Lung (tissue), 12 donors: Measurements from ENCODE around the gene MPV17L2. TPM values are rescaled to one million over a fixed set of nuclear protein-coding genes. Genes with fewer than 3 reads are reported as not detected.

ENCODE experiments used
- ATAC-seq: fragments of 200-7000 bp; cut with Tn5 transposase; one replicate; pipeline ENCODE4 v1.9.1; 2020; ENCODE audit warnings: moderate number of reproducible peaks; ENCODE audit not compliant: insufficient read depth, low FRiP score
- DNase-seq, 3 donors: peaks; one replicate each; pipeline ENCODE4 v3.0.0-alpha.2; 2013 to 2017
- H3K27ac ChIP-seq, 2 donors: one replicate each; pipeline ENCODE4 v1.5.1; 2013; ENCODE audit warnings: mild to moderate bottlenecking in 2 of 2, moderate library complexity in 2 of 2, control low read depth in 1 of 2, inconsistent platforms in 1 of 2, low read depth in 1 of 2, low read length in 1 of 2
- H3K27me3 ChIP-seq, 3 donors: one replicate each; pipeline ENCODE4 v1.5.1; 2013; ENCODE audit warnings: low read length in 2 of 3; ENCODE audit not compliant: control insufficient read depth in 3 of 3, insufficient read depth in 3 of 3
- H3K36me3 ChIP-seq, 4 donors: one replicate each; pipeline ENCODE4 v1.5.1; 2013; ENCODE audit warnings: low read length in 4 of 4, mild to moderate bottlenecking in 1 of 4, moderate library complexity in 1 of 4; ENCODE audit not compliant: control insufficient read depth in 4 of 4, insufficient read depth in 4 of 4
- H3K4me1 ChIP-seq, 5 donors: one replicate each; pipeline ENCODE4 v1.5.1; 2013; ENCODE audit warnings: low read length in 5 of 5, mild to moderate bottlenecking in 2 of 5, moderate library complexity in 1 of 5; ENCODE audit not compliant: control insufficient read depth in 5 of 5, insufficient read depth in 5 of 5
- H3K4me3 ChIP-seq: one replicate; pipeline ENCODE4 v1.5.1; 2013; ENCODE audit warnings: mild to moderate bottlenecking, control low read depth, moderate library complexity
- H3K9ac ChIP-seq, 2 donors: one replicate each; pipeline ENCODE4 v1.5.1; 2013; ENCODE audit warnings: low read length in 2 of 2, control low read depth in 1 of 2; ENCODE audit not compliant: insufficient read depth in 1 of 2
- H3K9me3 ChIP-seq, 4 donors: one replicate each; pipeline ENCODE4 v1.5.1; 2013; ENCODE audit warnings: low read length in 3 of 4, mild to moderate bottlenecking in 1 of 4, moderate library complexity in 1 of 4; ENCODE audit not compliant: control insufficient read depth in 4 of 4, insufficient read depth in 3 of 4
- CTCF ChIP-seq: IDR thresholded peaks from 2 replicates; pipeline ENCODE4 v1.5.1; 2012; ENCODE audit warnings: mild to moderate bottlenecking; ENCODE audit errors: control extremely low read depth, extremely low read depth
- WGBS, 2 donors: extraction: QIAGEN DNeasy Blood & Tissue Kit; methylation state at CpG; one replicate each; pipeline ENCODE4 v1.1.7; 2013; 5-methylcytosine and 5-hydroxymethylcytosine counted together
- polyA plus RNA-seq, 2 donors: library from polyadenylated mRNA; stranded (reverse); fragments of 200-250 nt; gene quantifications; one replicate each; pipeline ENCODE4 v1.2.1, GENCODE V29; 2013
- total RNA-seq, 2 donors: library from RNA; depleted of rRNA in 1 of 2; stranded (reverse); fragments of >200 nt in 1 of 2; gene quantifications; one replicate each; pipeline ENCODE4 v1.2.1, GENCODE V29; 2014 to 2021
- donor health status: control.
- donor health status: control.
- donor health status: Bipolar disorder and iron deficiency.
- donor health status: healthy.
- donor health status: DM: yes; HTN: yes; CAD: no.

MPV17L2 gene
- total and polyA plus RNA-seq, 4 donors: 3.2 to 28.0 (median 18.2) TPM

- DNase-seq (no peak), ATAC-seq (no peak)
- Histone ChIP-seq H3K9me3 (no peaks in the 10 kb centered on the region), H3K36me3 (peaks cover 8 to 36% (median 26%) of the 10 kb centered on the region in 4 donors), H3K27ac (no peak overlapping the region), H3K9ac (no peak overlapping the region), H3K4me3 (no peak overlapping the region), H3K4me1 (peaks cover 0 to 21% (median 11%) of the 10 kb centered on the region in 5 donors), H3K27me3 (no peaks in the 10 kb centered on the region)
- no peak for TF ChIP-seq CTCF
- WGBS, 2 donors: 70 to 76% methylated on average over 19 of the region's 19 CpGs
These were observed 31.4 kb upstream of the MPV17L2 start for GRCh38 chr19:18161636-18162002.

DNA sequence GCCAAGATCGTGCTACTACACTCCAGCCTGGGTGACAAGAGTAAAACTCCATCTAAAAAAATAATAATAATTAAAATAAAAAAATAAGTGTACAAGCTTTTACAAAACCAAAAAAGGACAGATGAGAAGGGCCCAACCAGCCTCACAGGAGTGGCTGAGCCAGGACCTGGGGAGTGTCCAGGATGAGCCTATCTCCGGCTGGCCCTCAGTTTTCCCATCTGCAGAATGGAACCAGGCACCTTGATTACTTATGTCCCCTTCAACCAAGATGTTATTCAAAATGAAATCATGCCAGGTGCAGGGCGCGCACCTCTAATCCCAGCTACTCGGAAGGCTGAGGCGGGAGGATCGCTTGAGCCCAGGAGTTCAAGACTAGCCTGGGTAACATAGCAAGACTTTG is 28.9 kb upstream of the MPV17L2 start:
- no peaks in the 10 kb centered on the region for H3K9me3 ChIP-seq
- no peak overlapping the region for H3K27ac ChIP-seq
- H3K4me3 ChIP-seq: no peak overlapping the region
- TF ChIP-seq CTCF: no peak
- no peak for DNase-seq
- ATAC-seq: no peak
- no peaks in the 10 kb centered on the region for H3K27me3 ChIP-seq
- WGBS, 2 donors: 97% methylated on average over 7 of the region's 7 CpGs
- no peak overlapping the region for H3K9ac ChIP-seq
- peaks cover 8 to 36% (median 32%) of the 10 kb centered on the region in 4 donors for H3K36me3 ChIP-seq
- peaks cover 0 to 9% (median 4%) of the 10 kb centered on the region in 5 donors for H3K4me1 ChIP-seq

GRCh38 chr19:18165794-18166544 is 27.0 kb upstream of the MPV17L2 start:
- Histone ChIP-seq H3K27me3 (no peaks in the 10 kb centered on the region), H3K9ac (no peak overlapping the region), H3K9me3 (no peaks in the 10 kb centered on the region), H3K4me1 (peaks cover 0 to 6% (median 4%) of the 10 kb centered on the region in 5 donors), H3K4me3 (no peak overlapping the region), H3K36me3 (peaks cover 8 to 38% (median 31%) of the 10 kb centered on the region in 4 donors), H3K27ac (no peak overlapping the region)
- no peak for ATAC-seq
- TF ChIP-seq CTCF: no peak
- no peak for DNase-seq
- 97 to 98% methylated on average over 15 of the region's 15 CpGs for WGBS, 2 donors
